OCI-LY7 (cell line): ENCODE measurements around the gene GPATCH8. TPM values are rescaled to one million over a fixed set of nuclear protein-coding genes. Genes with fewer than 3 reads are reported as not detected.

ENCODE experiments used
- BruUV-seq: library from RNA; stranded (reverse); fragments of 400-500 nt; replicated peaks from 2 replicates; lab custom pipeline; 2021; lab: Mats Ljungman, UMichigan
- CTCF ChIA-PET: fragments of 300-600 bp; sonication (Branson Sonifier 250); formaldehyde crosslinking; loops from one replicate; lab custom pipeline; 2022; ENCODE audit warnings: antibody characterized with exemption; ENCODE audit not compliant: unreplicated experiment; lab: Charles Lee
- POLR2A ChIA-PET: fragments of 300-600 bp; sonication (Branson Sonifier 250); formaldehyde crosslinking; loops from one replicate; lab custom pipeline; 2022; ENCODE audit warnings: antibody characterized with exemption; lab: Charles Lee
- DNase-seq: peaks from one replicate; pipeline ENCODE4 v3.0.0-alpha.2; 2015; ENCODE audit warnings: low spot score
- H2AFZ ChIP-seq: fragments of 200-600 bp; sonication (generic), shearing (Covaris generic); 2 replicates; pipeline ENCODE4 v1.6.1; 2014; ENCODE audit warnings: mild to moderate bottlenecking, antibody characterized with exemption, low read length, moderate library complexity
- H3K27ac ChIP-seq: fragments of 200-600 bp; sonication (generic); 2 replicates; pipeline ENCODE4 v1.5.1; 2014; ENCODE audit warnings: mixed run types, low read depth, mild to moderate bottlenecking, moderate library complexity, low read length, inconsistent platforms; ENCODE audit not compliant: poor library complexity, severe bottlenecking
- H3K36me3 ChIP-seq: fragments of 200-600 bp; sonication (generic); 2 replicates; pipeline ENCODE4 v1.6.1; 2014; ENCODE audit warnings: mild to moderate bottlenecking, antibody characterized with exemption, low read length, moderate library complexity, mixed read lengths; ENCODE audit not compliant: insufficient read depth
- H3K4me1 ChIP-seq: fragments of 200-600 bp; sonication (generic); 2 replicates; pipeline ENCODE4 v1.5.1; 2014; ENCODE audit warnings: mild to moderate bottlenecking, low read length; ENCODE audit not compliant: insufficient read depth, poor library complexity, severe bottlenecking
- H3K4me2 ChIP-seq: fragments of 200-600 bp; sonication (generic); 2 replicates; pipeline ENCODE4 v1.6.1; 2014; ENCODE audit warnings: mild to moderate bottlenecking, low read length
- H3K4me3 ChIP-seq: fragments of 200-600 bp; sonication (generic); 2 replicates; pipeline ENCODE4 v1.5.1; 2014; ENCODE audit warnings: mild to moderate bottlenecking, low read depth, low read length; ENCODE audit not compliant: poor library complexity, severe bottlenecking
- H3K79me2 ChIP-seq: fragments of 200-600 bp; sonication (generic); 2 replicates; pipeline ENCODE4 v1.6.1; 2016; ENCODE audit warnings: low read depth, mild to moderate bottlenecking, low read length, moderate library complexity, mixed read lengths; ENCODE audit not compliant: insufficient read depth
- H3K9me2 ChIP-seq: fragments of 200-600 bp; sonication (generic); 2 replicates; pipeline ENCODE4 v1.6.1; 2016; ENCODE audit warnings: mild to moderate bottlenecking, low read length, mixed read lengths; ENCODE audit not compliant: insufficient read depth
- H3K9me3 ChIP-seq: fragments of 200-600 bp; sonication (generic); 2 replicates; pipeline ENCODE4 v1.6.1; 2014; ENCODE audit warnings: mild to moderate bottlenecking, mixed run types, low read length, mixed read lengths
- H4K20me1 ChIP-seq: fragments of 200-600 bp; sonication (generic); 2 replicates; pipeline ENCODE4 v1.6.1; 2014; ENCODE audit warnings: mild to moderate bottlenecking, antibody characterized with exemption, low read length, moderate library complexity, mixed read lengths; ENCODE audit not compliant: insufficient read depth
- CTCF ChIP-seq: fragments of 200-600 bp; sonication (generic); conservative IDR thresholded peaks from 2 replicates; pipeline ENCODE4 v1.5.1; 2014; ENCODE audit warnings: mild to moderate bottlenecking, antibody characterized with exemption, low read length, moderate library complexity, mixed read lengths
- EZH2phosphoT487 ChIP-seq: fragments of 200-600 bp; sonication (generic); IDR thresholded peaks from 2 replicates; pipeline ENCODE4 v1.6.1; 2018; ENCODE audit warnings: low read depth, borderline replicate concordance, mild to moderate bottlenecking, mixed run types, antibody characterized with exemption, low read length, moderate library complexity, mixed read lengths
- intact Hi-C: fragments of 100-400 bp; cut with micrococcal nuclease; formaldehyde crosslinking; loops from one replicate; pipeline ENCODE4 v1.10.0; 2022; ENCODE audit not compliant: unreplicated experiment
- total RNA-seq, 2 experiments: library from RNA; depleted of rRNA in 1 of 2; stranded (reverse); fragments of >200 nt in 1 of 2; shearing (Covaris generic) in 1 of 2; gene quantifications; 2 replicates each; pipeline ENCODE4 v1.2.3, GENCODE V29; 2014 to 2022

Gene GPATCH8
- total RNA-seq, 2 experiments from 2014 or later = 24.7 to 61.1 TPM

DNA sequence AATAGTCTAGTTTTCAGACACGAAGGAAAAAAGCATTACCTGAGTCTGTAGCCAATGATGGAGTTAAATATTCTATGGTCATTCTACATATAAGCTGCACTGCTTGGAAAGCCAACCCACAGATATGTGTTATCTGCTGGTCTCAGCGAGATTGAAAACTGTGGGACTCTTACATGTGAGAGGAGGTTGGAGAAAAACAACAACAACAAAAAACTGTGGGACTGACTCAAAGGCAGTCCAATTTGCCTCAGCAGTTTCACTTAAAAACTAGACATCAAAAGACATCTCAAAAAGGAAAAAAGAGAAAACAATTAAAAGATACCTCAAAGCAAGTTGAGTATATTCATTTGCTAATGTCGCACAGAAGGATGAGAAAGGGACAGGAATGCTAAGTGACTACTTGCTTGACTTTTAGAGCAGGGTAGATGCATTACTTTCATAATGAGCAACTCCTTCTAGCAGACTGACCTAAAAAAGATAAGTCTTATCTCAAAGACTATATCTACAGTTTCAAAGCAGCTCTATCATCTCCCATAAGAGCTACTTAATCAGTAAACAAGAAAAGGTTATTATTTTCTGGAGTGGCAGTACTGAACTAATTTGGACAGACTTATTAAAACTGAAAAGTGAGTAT lies 78.3 kb downstream of the GPATCH8 start:
- no peak overlapping the region for H3K27ac ChIP-seq
- no peaks in the 10 kb centered on the region for H4K20me1 ChIP-seq
- peaks cover 76% of the 10 kb centered on the region for H3K36me3 ChIP-seq
- POLR2A ChIA-PET = interaction anchor here (1.1 kb wide), 1 partner anchor 19 kb away, joined by 4 read pairs; no protein-coding TSS in a partner anchor
- CTCF ChIA-PET = no interaction called here
- H3K9me3 ChIP-seq = no peaks in the 10 kb centered on the region
- H3K4me3 ChIP-seq = no peak overlapping the region
- BruUV-seq = no TSS peak
- no peak overlapping the region for H3K4me2 ChIP-seq
- H3K4me1 ChIP-seq = no peaks in the 10 kb centered on the region
- no peak for TF ChIP-seq CTCF
- no peak overlapping the region for H2AFZ ChIP-seq
- no peaks in the 10 kb centered on the region for H3K79me2 ChIP-seq
- no peak for DNase-seq
- intact Hi-C loops = no loop called here
- H3K9me2 ChIP-seq = no peaks in the 10 kb centered on the region

DNA sequence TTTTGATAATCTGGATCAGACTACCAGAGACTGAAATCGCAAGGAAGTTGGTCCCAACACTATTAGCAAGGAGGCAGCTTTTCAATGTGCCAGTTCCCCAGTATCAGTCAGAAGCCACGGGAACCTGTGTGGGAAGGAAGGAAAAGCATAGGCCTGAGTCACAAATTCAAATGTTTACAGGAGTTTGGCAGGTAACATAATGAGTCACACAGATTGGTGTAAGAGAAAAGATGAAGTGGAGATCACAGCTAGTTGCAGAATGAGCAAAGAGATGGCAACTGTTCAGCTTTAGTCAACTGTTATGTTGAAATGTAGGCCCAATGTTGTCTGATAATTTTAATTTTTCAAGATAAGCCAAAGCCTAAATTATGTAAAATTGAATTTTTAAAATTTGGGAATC lies 85.7 kb downstream of the GPATCH8 start:
- TF ChIP-seq EZH2phosphoT487 (no peak), CTCF (no peak)
- POLR2A ChIA-PET = no interaction called here
- Histone ChIP-seq H3K4me1 (no peaks in the 10 kb centered on the region), H2AFZ (no peak overlapping the region), H3K27ac (no peak overlapping the region), H3K9me3 (no peaks in the 10 kb centered on the region), H3K9me2 (no peaks in the 10 kb centered on the region), H3K4me3 (no peak overlapping the region), H3K36me3 (peaks cover 63% of the 10 kb centered on the region), H3K79me2 (no peaks in the 10 kb centered on the region), H4K20me1 (no peaks in the 10 kb centered on the region), H3K4me2 (no peak overlapping the region)
- BruUV-seq = no TSS peak
- intact Hi-C loops = no loop called here
- no peak for DNase-seq
- CTCF ChIA-PET = no interaction called here

GRCh38 chr17:44416558-44417289 lies 86.5 kb downstream of the GPATCH8 start:
- no peaks in the 10 kb centered on the region for H4K20me1 ChIP-seq
- no peaks in the 10 kb centered on the region for H3K4me1 ChIP-seq
- no peak overlapping the region for H3K4me3 ChIP-seq
- no peak overlapping the region for H3K4me2 ChIP-seq
- no peak overlapping the region for H3K27ac ChIP-seq
- no peaks in the 10 kb centered on the region for H3K79me2 ChIP-seq
- no peaks in the 10 kb centered on the region for H3K9me3 ChIP-seq
- DNase-seq = no peak
- peaks cover 58% of the 10 kb centered on the region for H3K36me3 ChIP-seq
- ChIA-PET CTCF (no interaction called here), POLR2A (no interaction called here)
- no TSS peak for BruUV-seq
- TF ChIP-seq EZH2phosphoT487 (no peak), CTCF (no peak)
- H3K9me2 ChIP-seq = no peaks in the 10 kb centered on the region
- no peak overlapping the region for H2AFZ ChIP-seq
- intact Hi-C loops = no loop called here
